Right cardiac atrium (tissue), 5 donors: ENCODE results near the gene TOP3A. TPM values are rescaled to one million over a fixed set of nuclear protein-coding genes. Genes with fewer than 3 reads are reported as not detected.

Source experiments
- ATAC-seq, 2 donors: fragments of 200-7000 bp; cut with Tn5 transposase; one replicate each; pipeline versions ENCODE4 v1.8.0 to v1.9.1; 2020; ENCODE audit warnings: moderate library complexity in 2 of 2, mild to moderate bottlenecking in 1 of 2
- DNase-seq, 3 donors: peaks; one replicate each; pipeline ENCODE4 v3.0.0-alpha.2; 2020
- H3K27ac ChIP-seq: one replicate; pipeline ENCODE4 v1.5.1; 2013; ENCODE audit warnings: mild to moderate bottlenecking, low read length, control low read depth, moderate library complexity
- H3K27me3 ChIP-seq: one replicate; pipeline ENCODE4 v1.6.1; 2013; ENCODE audit not compliant: control insufficient read depth, insufficient read depth
- H3K4me1 ChIP-seq: one replicate; pipeline ENCODE4 v1.6.1; 2013; ENCODE audit warnings: low read length; ENCODE audit not compliant: control insufficient read depth, insufficient read depth
- H3K4me3 ChIP-seq: one replicate; pipeline ENCODE4 v1.5.1; 2013; ENCODE audit warnings: low read length, control low read depth
- H3K9me3 ChIP-seq: one replicate; pipeline ENCODE4 v1.6.1; 2013; ENCODE audit warnings: low read length; ENCODE audit not compliant: control insufficient read depth
- WGBS: extraction: QIAGEN DNeasy Blood & Tissue Kit; methylation state at CpG from one replicate; pipeline ENCODE4 v1.1.7; 2013; 5-methylcytosine and 5-hydroxymethylcytosine counted together
- intact Hi-C, 4 donors: fragments of 100-400 bp; cut with DNase I; formaldehyde crosslinking; loops; one replicate each; pipeline versions ENCODE4 v1.11.0 to v1.14.0; 2022 to 2023
- polyA plus RNA-seq: library from polyadenylated mRNA; stranded (reverse); fragments of 200-250 nt; gene quantifications from one replicate; pipeline ENCODE4 v1.2.3, GENCODE V29; 2013
- total RNA-seq, 4 donors: library from RNA; stranded (reverse); fragmentation: NEBNext Ultra II Directional; extraction: Animal tissue kit (Norgen Biotek cat#: 25700); gene quantifications; one replicate each; pipeline ENCODE4 v1.2.1, GENCODE V29; 2021
- donor health status: healthy with polysubstance abuse.
- donor health status: DM: no; HTN: yes; CAD: no.
- donor health status: DM: no; HTN: no; CAD: no.
- donor health status: DM: no; HTN: yes; CAD: no; lungs with severe emphysema.
- donor health status: DM: yes; HTN: yes; CAD: no.

The TOP3A gene
- total and polyA plus RNA-seq, 5 donors, result 8.9 to 14.9 (median 11.0) TPM

DNA sequence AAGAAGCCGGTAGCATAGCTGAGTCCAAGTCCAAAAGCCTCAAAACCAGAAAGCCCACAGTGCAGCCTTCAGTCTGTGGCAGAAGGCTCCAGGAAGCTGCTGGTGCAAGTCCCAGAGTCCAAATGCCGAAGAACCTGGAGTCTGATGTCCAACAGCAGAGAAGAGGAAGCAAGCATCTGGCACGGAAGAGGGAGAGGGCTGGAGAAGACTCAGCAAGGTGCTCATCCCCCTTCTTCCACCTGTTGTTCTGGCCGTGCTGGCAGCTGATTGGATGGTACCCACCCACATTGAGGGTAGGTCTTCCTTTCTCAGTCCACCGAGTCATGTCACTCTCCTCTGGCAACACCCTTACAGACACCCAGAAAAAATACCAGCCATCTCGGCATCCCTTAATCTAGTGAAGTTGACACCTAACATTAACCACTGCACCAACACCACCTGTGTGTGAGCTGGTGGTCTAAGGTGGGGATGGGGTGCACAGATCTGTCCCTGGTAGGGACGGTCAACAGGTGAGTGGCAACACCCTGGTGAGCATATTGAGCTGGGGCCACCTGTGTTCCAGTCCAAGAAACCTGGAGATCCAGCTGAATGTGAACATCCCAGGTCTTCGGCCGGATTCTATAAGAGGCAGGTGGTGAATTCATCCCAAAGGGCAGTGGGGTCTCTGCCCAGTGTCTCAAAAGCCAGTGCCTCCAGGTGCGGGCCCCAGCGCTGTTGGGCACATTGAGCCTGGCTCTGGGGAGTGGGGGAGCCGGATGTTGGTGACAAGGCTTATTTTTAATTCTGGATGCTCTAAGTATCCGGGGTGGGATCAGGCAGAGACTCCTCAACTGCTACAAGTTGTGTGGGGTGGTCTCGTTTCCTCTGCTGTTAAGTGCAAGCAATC, 44.5 kb downstream of the TOP3A start:
- WGBS, result 78% methylated on average over 14 of the region's 14 CpGs
- no peak overlapping the region for H3K4me3 ChIP-seq
- no peak overlapping the region for H3K27ac ChIP-seq
- no peak for ATAC-seq
- H3K4me1 ChIP-seq, result no peaks in the 10 kb centered on the region
- no peak for DNase-seq
- no peaks in the 10 kb centered on the region for H3K27me3 ChIP-seq
- no peaks in the 10 kb centered on the region for H3K9me3 ChIP-seq
- intact Hi-C loops, result no loop called here

DNA sequence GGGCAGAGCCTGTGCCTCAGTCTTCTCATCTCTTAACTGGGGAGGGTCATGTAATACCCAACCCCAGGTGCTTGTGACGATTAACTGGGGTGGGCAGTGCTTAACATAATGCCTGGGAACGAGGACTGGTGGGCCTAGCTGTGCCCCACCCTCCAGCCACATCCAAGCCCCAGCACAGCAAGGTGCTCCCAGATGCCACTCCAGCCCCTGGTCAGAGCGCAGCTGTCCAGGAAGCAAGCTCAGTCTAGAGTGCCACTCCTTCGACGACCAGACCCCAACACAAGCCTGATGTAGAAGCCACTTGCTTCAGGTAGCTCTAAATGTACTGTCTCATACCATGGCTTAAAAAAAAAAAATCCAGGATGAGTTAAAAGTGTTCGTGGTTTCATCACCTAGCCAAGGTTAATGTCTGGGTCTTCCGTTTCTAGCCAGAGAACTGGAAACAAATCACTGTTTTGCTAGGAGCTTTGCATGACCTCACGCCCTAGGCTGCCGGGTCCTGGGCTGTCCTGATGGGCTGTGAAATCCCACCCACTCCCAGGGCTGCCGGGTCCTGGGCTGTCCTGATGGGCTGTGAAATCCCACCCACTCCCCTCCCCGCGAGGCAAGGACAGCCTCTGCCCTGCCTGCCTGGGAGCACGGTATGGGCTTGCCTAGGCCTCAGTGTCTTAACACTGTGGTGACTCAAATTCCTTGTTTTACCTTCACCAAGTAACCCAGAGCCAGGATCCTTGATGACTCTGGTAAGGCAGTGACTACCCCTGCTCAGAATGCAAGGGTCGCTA, 46.7 kb downstream of the TOP3A start:
- Histone ChIP-seq H3K27me3 (no peaks in the 10 kb centered on the region), H3K9me3 (no peaks in the 10 kb centered on the region), H3K4me3 (no peak overlapping the region), H3K4me1 (no peaks in the 10 kb centered on the region), H3K27ac (no peak overlapping the region)
- ATAC-seq (peak in 1 of 2 donors; percentile 4), DNase-seq (peak in 1 of 3 donors; percentile 27)
- WGBS, result 44% methylated on average over 14 of the region's 14 CpGs
- intact Hi-C loops, result loop anchor here in 1 of 4 donors (10.0 kb wide), 1 partner anchor 63 kb away; no protein-coding TSS in a partner anchor

DNA sequence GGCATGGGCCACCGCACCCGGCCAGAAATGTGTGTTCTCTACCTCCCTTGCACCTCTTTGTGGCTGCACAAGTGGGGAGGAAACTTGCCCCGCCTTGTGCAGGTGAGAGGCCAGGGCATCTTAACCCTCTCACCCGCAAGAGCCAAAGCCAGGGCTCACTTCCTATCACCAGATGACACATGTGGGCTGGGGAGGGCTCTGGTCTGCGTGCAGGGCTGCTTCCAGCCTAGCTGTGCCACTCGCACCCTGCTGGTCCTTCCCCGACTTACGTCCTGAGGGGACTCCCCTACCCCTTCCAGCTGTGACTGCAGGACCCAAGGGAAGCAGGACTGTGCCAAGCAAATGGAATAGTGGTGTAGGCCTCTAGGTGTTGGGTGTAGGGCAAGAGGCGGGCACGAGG, 47.4 kb downstream of the TOP3A start:
- 79% methylated on average over 10 of the region's 10 CpGs for WGBS
- H3K9me3 ChIP-seq, result no peaks in the 10 kb centered on the region
- H3K27me3 ChIP-seq, result no peaks in the 10 kb centered on the region
- H3K4me1 ChIP-seq, result no peaks in the 10 kb centered on the region
- H3K4me3 ChIP-seq, result no peak overlapping the region
- ATAC-seq (peak in 1 of 2 donors; percentile 3), DNase-seq (no peak)
- intact Hi-C loops, result loop anchor here in 1 of 4 donors (10.0 kb wide), 1 partner anchor 63 kb away; no protein-coding TSS in a partner anchor
- no peak overlapping the region for H3K27ac ChIP-seq

DNA sequence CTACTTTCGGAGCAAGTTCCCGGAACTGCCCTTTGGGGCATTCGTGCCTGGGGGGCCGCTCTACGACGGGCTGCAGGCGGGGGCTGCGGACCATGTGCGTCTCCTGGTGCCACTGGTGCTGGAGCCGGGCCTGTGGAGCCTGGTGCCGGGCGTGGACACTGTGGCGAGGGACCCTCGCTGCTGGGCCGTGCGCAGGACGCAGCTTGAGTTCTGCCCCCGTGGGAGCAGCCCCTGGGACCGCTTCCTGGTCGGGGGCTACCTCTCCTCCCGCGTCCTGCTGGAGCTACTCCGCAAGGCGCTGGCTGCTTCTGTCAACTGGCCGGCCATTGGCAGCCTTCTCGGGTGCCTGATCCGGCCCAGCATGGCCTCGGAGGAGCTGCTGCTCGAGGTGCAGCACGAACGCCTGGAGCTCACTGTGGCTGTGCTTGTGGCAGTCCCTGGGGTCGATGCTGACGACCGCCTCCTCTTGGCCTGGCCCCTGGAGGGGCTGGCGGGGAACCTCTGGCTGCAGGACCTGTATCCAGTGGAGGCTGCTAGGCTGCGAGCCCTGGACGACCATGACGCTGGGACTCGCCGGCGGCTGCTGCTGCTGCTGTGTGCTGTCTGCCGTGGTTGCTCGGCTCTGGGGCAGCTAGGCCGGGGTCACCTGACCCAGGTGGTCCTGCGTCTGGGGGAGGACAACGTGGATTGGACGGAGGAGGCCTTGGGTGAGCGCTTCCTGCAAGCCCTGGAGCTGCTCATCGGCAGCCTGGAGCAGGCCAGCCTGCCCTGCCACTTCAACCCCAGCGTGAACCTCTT, 50.7 kb downstream of the TOP3A start:
- Histone ChIP-seq H3K4me1 (peaks cover 10% of the 10 kb centered on the region), H3K4me3 (no peak overlapping the region), H3K9me3 (no peaks in the 10 kb centered on the region), H3K27ac (no peak overlapping the region), H3K27me3 (no peaks in the 10 kb centered on the region)
- intact Hi-C loops, result loop anchor here in 2 of 4 donors (2.0 to 10.0 kb wide), 2 partner anchors 19 to 59 kb away; no protein-coding TSS in a partner anchor
- DNase-seq, result peak in 1 of 3 donors; percentile 48
- no peak for ATAC-seq
- 91% methylated on average over 50 of the region's 50 CpGs for WGBS

- Histone ChIP-seq H3K27me3 (no peaks in the 10 kb centered on the region), H3K9me3 (no peaks in the 10 kb centered on the region), H3K4me3 (no peak overlapping the region), H3K27ac (no peak overlapping the region), H3K4me1 (peaks cover 10% of the 10 kb centered on the region)
- intact Hi-C loops, result loop anchor here in 1 of 4 donors (10.0 kb wide), 1 partner anchor 58 kb away; no protein-coding TSS in a partner anchor
- DNase-seq, result peak in 1 of 3 donors; percentile 65
- no peak for ATAC-seq
- 77% methylated on average over 12 of the region's 12 CpGs for WGBS
Observed at GRCh38 chr17:18262641-18263040, 52.2 kb downstream of the TOP3A start.

GRCh38 chr17:18262111-18262510, 52.7 kb downstream of the TOP3A start:
- H3K4me1 ChIP-seq, result peaks cover 13% of the 10 kb centered on the region
- H3K4me3 ChIP-seq, result no peak overlapping the region
- no peaks in the 10 kb centered on the region for H3K9me3 ChIP-seq
- WGBS, result 81% methylated on average over 2 of the region's 2 CpGs
- DNase-seq (peak in 1 of 3 donors; percentile 3), ATAC-seq (no peak)
- intact Hi-C loops, result loop anchor here in 1 of 4 donors (10.0 kb wide), 1 partner anchor 57 kb away; no protein-coding TSS in a partner anchor
- no peaks in the 10 kb centered on the region for H3K27me3 ChIP-seq
- peak overlapping the region; percentile 86 for H3K27ac ChIP-seq

DNA sequence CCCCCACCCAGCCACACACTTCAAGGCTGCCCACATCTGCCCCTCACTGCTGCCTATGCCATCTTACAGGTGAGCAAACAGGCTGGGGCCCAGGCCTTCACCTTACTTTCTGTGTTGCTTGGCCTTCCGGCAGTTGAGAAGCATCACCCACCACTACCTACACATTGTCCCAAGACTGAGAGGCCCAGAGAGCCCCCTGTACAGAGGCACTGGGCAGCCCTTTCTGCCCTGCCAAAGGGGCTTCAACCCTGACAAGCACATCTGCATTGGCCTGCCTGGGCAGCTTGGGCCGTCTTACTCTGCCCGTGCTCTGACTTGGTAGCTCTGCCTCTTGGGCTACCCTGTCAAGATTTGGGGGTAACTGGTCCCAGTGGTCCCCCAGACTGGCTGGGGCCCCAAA, 53.1 kb downstream of the TOP3A start:
- DNase-seq (peak in 2 of 3 donors; percentile 41 to 46), ATAC-seq (no peak)
- H3K27ac ChIP-seq, result peak overlapping the region; percentile 86
- peak overlapping the region; percentile 66 for H3K4me3 ChIP-seq
- intact Hi-C loops, result loop anchor here in 1 of 4 donors (10.0 kb wide), 1 partner anchor 57 kb away; no protein-coding TSS in a partner anchor
- H3K9me3 ChIP-seq, result no peaks in the 10 kb centered on the region
- H3K4me1 ChIP-seq, result peaks cover 14% of the 10 kb centered on the region
- H3K27me3 ChIP-seq, result no peaks in the 10 kb centered on the region
- WGBS, result 78% methylated on average over 3 of the region's 3 CpGs

- peak; percentile 76 to 83 (median 77) for DNase-seq
- peak overlapping the region; percentile 66 for H3K4me3 ChIP-seq
- intact Hi-C loops, result loop anchor here in 1 of 4 donors (10.0 kb wide), 1 partner anchor 56 kb away; no protein-coding TSS in a partner anchor
- H3K9me3 ChIP-seq, result no peaks in the 10 kb centered on the region
- no peaks in the 10 kb centered on the region for H3K27me3 ChIP-seq
- H3K27ac ChIP-seq, result peak overlapping the region; percentile 86
- peak; percentile 16 to 45 for ATAC-seq
- H3K4me1 ChIP-seq, result peaks cover 14% of the 10 kb centered on the region
- 2% methylated on average over 16 of the region's 16 CpGs for WGBS
Observed at GRCh38 chr17:18261146-18261515, 53.7 kb downstream of the TOP3A start.

GRCh38 chr17:18260332-18261145, 54.3 kb downstream of the TOP3A start, which contains the start of gene MIEF2:
MIEF2 (plus strand) TSS chr17:18260662; CDS start chr17:18262721, 2,059 bp downstream.
- Histone ChIP-seq H3K27ac (peak within 1 kb of the TSS; percentile 86), H3K27me3 (no peaks in the 10 kb centered on the region), H3K9me3 (no peaks in the 10 kb centered on the region), H3K4me1 (peaks cover 14% of the 10 kb centered on the region), H3K4me3 (peak within 1 kb of the TSS; percentile 66)
- under 1% methylated on average over 72 of the region's 72 CpGs for whole genome bisulfite sequencing
- ATAC-seq (peak; percentile 91 to 92), DNase-seq (peak; percentile 96 to 99 (median 98))
- intact Hi-C loops, result loop anchor here in 1 of 4 donors (10.0 kb wide), 1 partner anchor 56 kb away; no protein-coding TSS in a partner anchor
